ENCODE measurements around the gene CLEC18A.
A peak's percentile ranks its signal among the peaks of the same experiment; 100 is the strongest.
"Not testable (repeated sequence)": the region's sequence is repeated elsewhere in the genome, so short reads cannot be mapped to it uniquely, and the experiment has no call there.

CLEC18A gene

DNA sequence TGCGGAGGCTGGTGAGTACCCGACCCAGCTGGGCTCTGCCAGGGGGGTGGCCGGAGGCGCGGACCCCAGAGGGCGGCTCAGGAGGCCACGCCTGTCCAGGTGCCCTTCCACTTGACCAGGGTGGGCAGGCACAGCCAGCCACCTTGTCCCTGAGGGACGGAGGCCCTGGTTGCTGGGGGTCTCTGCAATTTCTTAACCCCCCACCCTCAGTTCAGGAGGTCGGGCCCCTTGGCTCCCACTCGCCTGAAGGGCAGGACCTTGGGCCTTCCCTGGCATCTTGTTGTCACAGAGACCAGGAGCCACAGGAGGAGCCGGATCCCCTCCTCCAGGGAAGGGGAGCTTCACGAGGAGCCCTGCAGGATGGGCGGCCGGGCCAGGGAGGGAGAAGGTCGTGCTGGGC lies 982 bp downstream of the CLEC18A start:
- not testable (repeated sequence) for H3K4me3 ChIP-seq (replicated peaks; ENCODE audit: low read depth, low read length); DNase-seq (ENCODE audit: extremely low read depth, low read depth)

DNA sequence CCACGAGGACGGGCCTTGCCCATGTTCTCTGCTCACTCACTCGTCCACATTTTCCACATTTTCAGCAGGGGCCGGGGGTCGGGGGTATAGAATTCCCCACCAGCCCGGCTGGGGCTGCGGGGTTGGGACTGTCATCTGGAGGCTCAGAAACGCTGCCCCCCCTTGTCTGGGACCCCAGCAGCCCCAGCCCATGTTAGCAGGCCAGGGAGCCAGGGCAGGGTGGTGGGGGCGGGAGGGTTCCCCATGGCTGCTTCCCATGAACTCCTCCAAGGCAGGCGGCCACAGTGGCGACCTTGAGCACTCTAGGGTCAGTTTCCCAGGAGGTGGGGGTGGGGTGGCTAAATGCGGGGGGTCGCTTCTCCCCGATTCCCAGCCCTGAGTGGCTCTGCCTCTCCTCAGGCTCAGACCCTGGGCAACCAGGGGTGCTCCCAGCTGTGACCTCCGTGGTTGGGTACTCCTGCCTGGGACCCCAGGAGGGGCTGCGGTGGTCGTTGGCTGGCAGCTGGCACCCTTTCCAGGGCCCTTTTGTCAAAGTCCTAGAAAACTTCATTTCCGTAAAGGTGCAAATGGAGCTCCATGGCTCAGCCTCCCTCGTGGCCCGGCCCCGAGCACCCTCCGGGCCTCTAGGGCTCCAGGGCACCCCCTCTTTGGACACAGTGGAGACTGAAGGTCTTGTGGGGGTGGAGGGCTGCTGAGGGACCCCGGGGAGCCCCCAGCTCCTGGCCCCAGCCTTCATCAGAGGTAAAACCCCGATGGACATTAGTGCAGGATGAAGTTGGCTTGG lies 1.6 kb downstream of the CLEC18A start:
- H3K4me3 ChIP-seq (replicated peaks; ENCODE audit: low read depth, low read length); DNase-seq (ENCODE audit: extremely low read depth, low read depth): not testable (repeated sequence)

DNA sequence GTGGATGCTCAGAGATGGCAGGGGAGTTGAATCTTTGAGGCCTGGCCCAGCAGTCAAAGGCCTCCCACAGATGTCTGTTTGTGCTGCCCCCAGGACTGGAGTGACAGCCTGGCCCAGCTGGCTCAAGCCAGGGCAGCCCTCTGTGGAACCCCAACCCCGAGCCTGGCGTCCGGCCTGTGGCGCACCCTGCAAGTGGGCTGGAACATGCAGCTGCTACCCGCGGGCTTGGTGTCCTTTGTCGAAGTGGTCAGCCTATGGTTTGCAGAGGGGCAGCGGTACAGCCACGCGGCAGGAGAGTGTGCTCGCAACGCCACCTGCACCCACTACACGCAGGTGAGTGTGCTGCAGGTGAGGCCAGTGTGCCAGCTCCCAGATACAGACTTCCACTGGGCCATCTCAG lies 3.1 kb downstream of the CLEC18A start:
- H3K4me3 ChIP-seq (replicated peaks; ENCODE audit: low read depth, low read length); DNase-seq (ENCODE audit: extremely low read depth, low read depth): not testable (repeated sequence)

DNA sequence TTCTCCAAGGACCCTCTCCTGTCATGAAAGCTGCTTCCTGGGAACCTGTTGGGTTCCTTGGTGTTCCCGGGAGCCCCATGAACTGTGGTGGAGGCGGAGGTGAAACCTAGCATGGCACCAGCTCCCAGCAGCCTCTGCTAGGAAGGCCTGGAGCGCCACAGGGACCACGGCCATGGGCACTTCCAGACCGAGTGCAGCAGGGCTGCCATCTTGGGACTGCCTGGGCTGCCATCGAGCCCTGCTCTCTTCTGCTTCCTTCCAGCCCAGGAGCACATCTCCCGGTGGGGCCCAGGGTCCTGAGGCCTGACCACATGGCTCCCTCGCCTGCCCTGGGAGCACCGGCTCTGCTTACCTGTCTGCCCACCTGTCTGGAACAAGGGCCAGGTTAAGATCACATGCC lies 12.2 kb downstream of the CLEC18A start:
- H3K4me3 ChIP-seq (replicated peaks; ENCODE audit: low read depth, low read length); DNase-seq (ENCODE audit: extremely low read depth, low read depth): not testable (repeated sequence)

DNA sequence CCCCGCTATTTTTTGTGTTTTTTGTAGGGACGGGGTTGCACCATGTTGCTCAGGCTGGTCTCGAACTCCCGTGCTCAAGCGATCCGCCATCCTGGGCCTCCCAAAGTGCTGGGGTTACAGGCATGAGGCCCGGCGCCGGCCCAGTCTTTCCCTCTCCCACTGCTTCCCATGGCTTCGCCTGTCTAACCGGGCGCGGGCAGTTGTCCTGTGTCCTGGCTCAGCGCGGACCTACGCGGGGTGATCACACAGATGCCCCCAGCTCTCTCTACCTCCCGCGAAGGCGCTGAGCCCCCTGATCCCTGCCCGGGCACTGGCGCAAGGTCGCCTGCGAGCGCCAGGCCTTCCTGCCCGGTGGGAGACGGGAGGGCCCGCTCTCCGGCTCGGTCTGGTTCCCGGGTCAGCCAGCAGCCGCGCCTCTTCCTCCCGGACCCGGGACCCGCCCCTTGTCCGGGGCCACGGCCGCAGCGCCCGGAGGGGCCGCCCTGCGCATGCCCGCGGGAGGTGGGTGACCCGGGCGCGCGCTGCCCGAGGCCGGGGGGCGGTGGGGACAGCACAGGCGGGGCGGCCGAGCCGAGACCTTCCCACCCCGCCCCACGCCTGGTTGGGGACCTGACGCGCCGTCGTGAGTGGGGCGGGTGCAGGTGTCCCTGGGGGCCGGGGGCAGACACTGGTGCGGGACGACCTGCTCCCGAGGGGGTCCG lies 14.0 kb downstream of the CLEC18A start:
- 0 out of 2 replicates have a peak overlapping the region, but pooled peaks have one; percentile 11 for H3K4me3 ChIP-seq (replicated peaks; ENCODE audit: low read depth, low read length)
- not testable (repeated sequence) for DNase-seq (ENCODE audit: extremely low read depth, low read depth)

DNA sequence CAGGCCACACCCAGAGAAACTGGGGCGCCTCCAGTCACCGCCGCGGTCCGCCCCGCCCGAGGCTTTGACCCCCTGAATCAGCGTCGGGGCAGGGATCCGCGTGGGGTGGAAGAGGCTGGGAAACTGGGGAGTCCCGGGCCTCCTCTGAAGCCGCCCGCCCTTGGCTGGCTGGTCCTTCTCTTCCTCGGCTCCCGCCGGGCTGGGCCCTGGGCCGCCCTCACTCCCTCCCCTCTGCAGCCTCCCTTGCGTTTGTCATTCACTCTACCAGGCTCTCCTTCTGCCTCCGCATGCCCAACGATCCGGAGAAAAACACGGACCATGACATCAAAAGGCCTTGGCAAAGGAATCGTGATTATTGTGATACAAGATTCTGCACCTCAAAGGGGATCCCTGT lies 14.5 kb downstream of the CLEC18A start:
- not testable (repeated sequence) for H3K4me3 ChIP-seq (replicated peaks; ENCODE audit: low read depth, low read length); DNase-seq (ENCODE audit: extremely low read depth, low read depth)

DNA sequence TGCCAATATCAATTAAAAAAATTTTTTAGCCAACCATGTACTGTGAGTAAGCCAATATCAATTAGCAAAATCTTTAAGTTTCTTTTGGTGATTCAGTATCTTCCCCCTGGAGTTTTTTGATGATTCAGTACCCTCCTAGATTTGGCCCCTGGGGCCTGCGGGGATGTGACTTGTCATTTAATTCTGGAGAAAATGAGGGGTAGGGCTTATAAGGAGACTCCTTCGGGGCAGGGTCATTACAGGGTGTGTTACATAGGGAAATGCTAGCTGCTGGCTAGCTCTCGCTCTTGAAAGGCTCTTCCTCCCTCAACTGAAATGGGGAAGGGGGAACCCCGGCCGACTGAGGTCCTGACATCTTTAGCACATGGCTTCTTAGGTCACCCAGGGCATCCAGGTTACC lies 16.6 kb downstream of the CLEC18A start:
- H3K4me3 ChIP-seq (replicated peaks; ENCODE audit: low read depth, low read length); DNase-seq (ENCODE audit: extremely low read depth, low read depth): not testable (repeated sequence)

DNA sequence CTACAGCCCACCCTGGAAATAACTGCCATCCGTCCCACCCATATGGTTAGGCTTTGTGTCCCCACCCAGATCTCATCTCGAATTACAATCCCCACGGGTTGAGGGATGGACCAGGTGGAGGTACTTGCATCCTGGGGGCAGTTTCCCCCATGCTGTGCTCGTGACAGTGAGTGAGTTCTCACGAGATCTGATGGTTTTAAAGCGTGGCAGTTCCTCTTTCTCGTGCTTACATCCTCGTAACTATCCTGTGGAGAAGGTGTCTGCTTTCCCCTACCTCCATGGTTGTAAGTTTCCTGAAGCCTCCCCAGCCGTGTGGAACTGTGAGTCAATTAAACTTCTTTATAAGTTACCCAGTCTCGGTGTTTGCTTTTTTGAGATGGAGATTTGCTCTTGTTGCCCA lies 17.0 kb downstream of the CLEC18A start:
- not testable (repeated sequence) for H3K4me3 ChIP-seq (replicated peaks; ENCODE audit: low read depth, low read length); DNase-seq (ENCODE audit: extremely low read depth, low read depth)

DNA sequence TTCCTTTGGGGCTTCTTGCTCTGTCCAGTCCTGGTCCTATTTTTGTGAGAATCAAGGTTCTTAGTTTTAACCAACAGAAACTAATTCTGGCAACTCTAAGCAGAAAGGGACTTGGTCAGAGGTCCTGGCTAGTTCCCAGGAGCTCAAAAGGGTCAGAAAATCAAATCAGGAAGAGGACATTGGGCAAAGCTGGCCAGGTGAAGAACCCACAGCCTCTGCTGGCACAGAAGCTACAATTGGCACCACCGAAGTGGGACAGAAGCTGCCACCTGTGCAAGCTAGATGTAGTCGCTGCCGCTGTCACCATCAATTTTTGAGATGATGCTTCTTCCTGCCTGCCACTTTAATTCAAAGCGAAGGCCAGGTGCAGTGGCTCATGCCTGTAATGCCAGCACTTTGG lies 18.5 kb downstream of the CLEC18A start:
- not testable (repeated sequence) for H3K4me3 ChIP-seq (replicated peaks; ENCODE audit: low read depth, low read length); DNase-seq (ENCODE audit: extremely low read depth, low read depth)

DNA sequence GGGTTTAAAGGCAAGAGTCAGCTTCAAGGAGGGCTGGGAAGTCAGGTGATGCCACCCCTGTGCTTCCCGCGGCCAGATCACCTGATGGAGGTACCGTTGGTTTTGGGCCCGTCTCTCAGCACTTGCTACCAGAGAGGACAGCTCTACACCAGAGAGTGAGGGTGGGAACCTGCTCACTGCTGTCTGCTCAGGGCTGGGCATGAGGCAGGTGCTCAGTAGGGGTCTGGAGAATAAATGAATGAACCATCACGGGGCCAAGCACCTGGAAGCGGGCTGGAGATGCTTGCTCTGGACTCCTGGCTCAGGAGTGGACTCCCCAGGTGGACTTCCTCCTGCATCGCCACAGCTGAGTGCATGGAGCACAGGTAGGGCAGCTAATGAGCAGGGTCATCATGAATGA lies 21.0 kb downstream of the CLEC18A start:
- not testable (repeated sequence) for H3K4me3 ChIP-seq (replicated peaks; ENCODE audit: low read depth, low read length); DNase-seq (ENCODE audit: extremely low read depth, low read depth)

DNA sequence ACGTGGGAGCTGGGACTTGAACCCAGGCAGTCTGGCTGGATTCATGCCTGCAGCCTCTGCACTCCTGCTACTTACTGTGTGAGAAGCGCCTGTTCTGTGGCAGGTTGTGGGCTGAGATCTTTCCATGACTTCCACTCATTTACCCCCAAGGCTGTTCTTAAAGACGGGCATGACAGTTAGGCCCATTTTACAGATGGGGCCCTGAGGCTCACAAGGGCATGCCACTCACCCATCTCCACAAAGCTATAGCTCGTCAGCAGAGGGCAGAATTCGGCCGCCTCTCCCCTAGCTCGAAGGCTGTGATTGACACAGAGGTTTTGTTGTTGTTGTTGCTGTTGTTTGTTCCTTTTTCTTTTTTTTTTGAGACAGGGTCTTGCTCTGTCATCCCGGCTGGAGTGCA lies 21.8 kb downstream of the CLEC18A start:
- DNase-seq (ENCODE audit: extremely low read depth, low read depth); H3K4me3 ChIP-seq (replicated peaks; ENCODE audit: low read depth, low read length): not testable (repeated sequence)

DNA sequence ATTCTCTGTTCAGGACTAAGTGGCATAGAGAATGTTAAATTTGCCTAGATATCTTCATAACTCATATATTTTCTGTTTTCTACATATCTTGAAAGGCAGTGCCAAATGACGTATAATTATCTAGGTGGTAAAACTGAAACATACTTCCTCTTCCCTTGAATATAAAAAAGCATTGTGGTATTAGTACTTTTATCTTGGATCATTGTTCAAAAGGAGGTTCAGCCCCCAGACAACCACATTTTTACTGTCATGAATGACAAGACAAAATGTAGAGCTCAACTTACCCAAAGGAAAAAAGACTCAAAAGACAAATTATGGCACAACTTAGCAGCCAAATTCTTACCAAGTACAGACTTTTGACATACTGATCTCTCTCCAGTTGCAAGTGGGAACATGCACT lies 34.1 kb downstream of the CLEC18A start:
- DNase-seq (ENCODE audit: extremely low read depth, low read depth); H3K4me3 ChIP-seq (replicated peaks; ENCODE audit: low read depth, low read length): not testable (repeated sequence)

DNA sequence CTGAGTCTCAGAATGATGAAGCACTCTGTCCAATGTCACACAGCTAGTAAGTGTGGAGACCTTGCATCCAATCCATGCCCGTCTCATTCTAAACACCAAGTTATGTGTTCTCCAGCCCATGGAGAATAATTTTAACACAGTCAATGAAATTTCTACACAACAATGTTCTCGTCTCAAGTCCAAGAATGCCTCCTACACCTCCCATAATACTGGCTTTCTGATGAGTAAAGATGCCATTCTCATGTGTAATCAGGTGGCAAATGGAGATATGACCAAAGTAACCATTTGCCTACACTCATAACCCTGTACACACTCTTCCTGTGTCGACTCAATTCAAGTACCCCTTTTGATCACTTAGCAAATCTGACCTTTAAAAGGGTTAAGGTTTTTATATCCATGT lies 46.8 kb downstream of the CLEC18A start:
- DNase-seq (ENCODE audit: extremely low read depth, low read depth), result not testable (repeated sequence)

DNA sequence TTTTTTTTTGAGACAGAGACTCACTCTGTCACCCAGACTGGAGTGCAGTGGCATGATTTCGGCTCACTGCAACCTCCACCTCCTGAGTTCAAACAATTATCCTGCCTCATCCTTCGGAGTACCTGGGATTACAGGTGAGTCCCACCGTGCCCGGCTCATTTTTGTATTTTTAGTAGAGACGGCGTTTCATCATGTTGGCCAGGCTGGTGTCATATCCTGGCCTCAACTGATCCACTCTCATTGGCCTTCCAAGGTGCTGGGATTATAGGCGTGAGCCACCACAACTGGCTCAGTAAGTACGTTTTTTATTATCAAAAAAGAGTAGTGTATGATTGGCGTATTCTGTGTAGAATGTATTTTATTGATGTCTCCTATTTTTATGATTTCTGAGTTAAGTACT lies 48.7 kb downstream of the CLEC18A start:
- H3K4me3 ChIP-seq (replicated peaks; ENCODE audit: low read depth, low read length); DNase-seq (ENCODE audit: extremely low read depth, low read depth): not testable (repeated sequence)

More for the DNA sequence above, 46.8 kb downstream of the CLEC18A start:
- not testable (repeated sequence) for H3K4me3 ChIP-seq (replicated peaks; ENCODE audit: low read depth, low read length)

DNA sequence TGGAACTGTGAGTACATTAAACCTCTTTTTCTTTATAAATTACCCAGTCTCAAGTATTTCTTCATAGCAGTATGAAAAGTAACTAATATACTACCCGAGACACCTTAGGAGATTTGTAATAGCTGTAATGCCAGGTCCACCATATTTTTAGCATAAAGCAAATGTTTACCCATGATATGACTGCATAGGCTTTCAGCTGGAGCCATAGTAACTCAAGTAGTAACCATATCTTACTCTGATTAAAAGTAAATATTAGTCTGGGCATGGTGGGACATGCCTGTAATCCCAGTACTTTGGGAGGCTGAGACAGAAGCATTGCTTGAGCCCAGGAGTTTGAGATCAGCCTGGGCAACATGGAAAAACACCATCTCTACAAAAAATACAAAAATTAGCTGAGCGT lies 52.4 kb downstream of the CLEC18A start:
- DNase-seq (ENCODE audit: extremely low read depth, low read depth); H3K4me3 ChIP-seq (replicated peaks; ENCODE audit: low read depth, low read length): not testable (repeated sequence)

DNA sequence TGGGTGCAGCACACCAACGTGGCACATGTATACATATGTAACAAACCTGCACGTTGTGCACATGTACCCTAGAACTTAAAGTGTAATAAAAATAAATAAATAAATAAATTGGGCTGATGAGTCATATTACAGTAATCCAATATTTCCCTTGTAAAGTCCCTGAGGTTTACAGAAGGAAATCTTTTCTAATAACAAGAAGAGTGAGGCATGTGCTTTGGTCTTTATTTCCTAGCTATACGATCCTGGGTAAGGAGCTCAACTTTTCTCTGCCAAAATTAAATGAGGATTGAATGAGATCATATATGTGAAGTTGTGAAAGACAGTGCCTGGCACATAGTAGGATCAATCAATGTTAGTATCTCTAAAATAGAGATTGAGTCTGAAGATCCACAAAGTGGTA lies 57.5 kb downstream of the CLEC18A start:
- H3K4me3 ChIP-seq (replicated peaks; ENCODE audit: low read depth, low read length); DNase-seq (ENCODE audit: extremely low read depth, low read depth): not testable (repeated sequence)

DNA sequence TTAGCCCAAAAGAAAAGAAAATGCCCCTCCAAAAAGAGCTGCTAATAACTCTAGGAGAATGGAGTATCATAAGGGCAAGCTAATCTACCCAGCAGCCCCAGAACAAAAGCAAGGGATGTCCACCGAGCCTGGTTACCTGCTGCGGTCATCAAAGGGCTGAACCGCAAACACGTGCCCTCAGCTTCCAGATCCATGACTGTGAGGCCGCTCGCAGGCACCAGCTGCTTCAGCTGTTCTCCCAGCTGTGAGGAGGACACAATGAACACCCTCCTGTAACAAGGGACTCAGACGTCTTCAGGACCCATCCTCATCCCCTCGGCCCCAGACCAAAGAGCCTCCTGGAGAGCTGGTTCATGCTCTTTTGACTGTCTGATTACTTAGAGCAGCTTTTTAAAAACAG lies 59.5 kb downstream of the CLEC18A start:
- not testable (repeated sequence) for H3K4me3 ChIP-seq (replicated peaks; ENCODE audit: low read depth, low read length); DNase-seq (ENCODE audit: extremely low read depth, low read depth)

DNA sequence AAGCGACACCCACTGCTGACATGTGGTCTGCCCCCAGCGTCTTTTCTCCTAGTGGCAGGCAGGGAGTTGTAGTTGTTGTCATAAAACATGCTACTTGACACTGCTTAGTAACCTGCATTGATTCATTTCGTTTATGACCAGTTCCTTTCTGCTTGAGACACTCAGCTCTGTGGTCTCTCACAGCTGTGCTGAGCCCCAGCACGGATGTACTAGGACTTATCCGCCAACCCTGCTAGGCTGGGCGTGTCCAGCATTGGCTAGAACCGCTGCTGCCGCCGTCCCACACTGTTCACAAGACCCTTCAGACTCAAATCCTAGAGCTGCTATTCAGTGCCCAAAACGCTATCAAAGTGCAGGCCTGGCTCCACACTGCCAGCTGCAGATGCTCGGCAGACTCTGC lies 60.0 kb downstream of the CLEC18A start:
- peak; percentile 31 for DNase-seq (ENCODE audit: extremely low read depth, low read depth)
- H3K4me3 ChIP-seq (replicated peaks; ENCODE audit: low read depth, low read length), result not testable (repeated sequence)

DNA sequence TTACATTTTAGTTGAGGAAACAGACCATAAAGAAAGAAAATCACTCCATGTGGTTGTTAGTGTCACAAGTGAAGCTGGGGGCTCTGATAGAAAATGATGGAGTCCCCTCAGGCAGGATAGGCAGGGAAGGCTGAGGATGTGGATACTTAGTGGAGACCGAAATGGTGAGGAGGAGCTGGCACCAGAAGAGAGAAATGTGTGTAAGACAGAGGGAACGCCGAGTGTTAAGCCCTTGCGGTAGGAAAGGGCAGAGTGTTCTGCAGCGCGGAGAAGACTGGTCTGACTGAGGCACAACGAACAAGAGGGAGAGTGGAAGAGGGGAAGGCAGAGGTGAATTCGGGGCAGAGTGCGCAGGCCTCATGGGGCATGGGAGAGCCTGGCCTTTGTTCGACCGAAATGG lies 61.2 kb downstream of the CLEC18A start:
- DNase-seq (ENCODE audit: extremely low read depth, low read depth), result not testable (repeated sequence)

More for the DNA sequence above, 61.2 kb downstream of the CLEC18A start:
- H3K4me3 ChIP-seq (replicated peaks; ENCODE audit: low read depth, low read length), result not testable (repeated sequence)

Data from HFF-Myc (cell line).